CD4-positive, alpha-beta T cell treated with Interleukin-15 for 4 hours (primary cell): ENCODE results near the gene PYDC2.
"Not testable (repeated sequence)": the region's sequence is repeated elsewhere in the genome, so short reads cannot be mapped to it uniquely, and the experiment has no call there.

ENCODE experiments used
- DNase-seq: peaks from one replicate; pipeline ENCODE4 v3.0.0-alpha.2; 2020; ENCODE audit warnings: low spot score

PYDC2 gene

DNA sequence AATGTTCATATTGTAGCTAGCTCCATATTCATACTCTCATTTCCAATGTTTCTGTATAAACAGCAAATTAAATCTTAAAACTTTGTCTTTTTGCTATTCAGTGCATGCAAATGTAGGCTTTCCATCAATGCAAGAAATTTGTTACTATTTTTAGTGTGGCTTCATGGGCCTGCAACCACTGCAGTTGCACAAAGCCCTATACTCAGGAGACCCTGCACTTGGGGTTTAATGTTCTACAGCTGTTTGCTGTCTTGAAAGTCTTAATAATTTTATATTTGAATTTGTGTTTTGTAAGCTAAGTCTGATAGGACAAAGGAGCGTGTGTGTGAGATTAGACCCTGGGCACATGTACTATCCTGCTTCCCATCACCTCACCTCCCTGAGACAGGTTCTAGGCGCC lies 9.6 kb downstream of the PYDC2 start:
- no peak for DNase-seq

DNA sequence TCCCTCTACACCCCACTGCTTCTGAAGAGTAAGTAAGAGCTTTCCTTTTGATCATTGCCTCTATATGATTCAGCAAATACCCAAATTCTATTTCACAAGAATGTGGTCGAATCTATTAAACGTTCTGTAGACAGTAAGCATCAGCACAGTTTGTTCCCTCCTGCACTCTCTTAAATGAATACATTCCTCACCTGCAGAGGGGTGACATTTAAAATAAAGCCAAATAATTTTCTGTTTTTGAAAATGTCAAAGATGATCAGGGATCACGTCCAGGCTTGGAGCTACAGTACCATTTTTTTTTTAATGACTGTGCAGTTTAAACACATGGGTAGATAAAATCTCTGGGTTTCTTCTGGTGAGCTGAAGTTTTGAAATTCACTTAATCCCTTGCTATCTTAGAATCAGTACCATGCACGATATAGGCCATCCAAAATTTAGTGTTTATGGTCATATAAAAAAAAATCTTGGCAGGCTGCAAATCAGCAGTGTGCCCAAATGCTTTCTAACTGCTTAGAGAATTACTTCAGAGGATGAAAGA lies 12.8 kb downstream of the PYDC2 start:
- DNase-seq = no peak

DNA sequence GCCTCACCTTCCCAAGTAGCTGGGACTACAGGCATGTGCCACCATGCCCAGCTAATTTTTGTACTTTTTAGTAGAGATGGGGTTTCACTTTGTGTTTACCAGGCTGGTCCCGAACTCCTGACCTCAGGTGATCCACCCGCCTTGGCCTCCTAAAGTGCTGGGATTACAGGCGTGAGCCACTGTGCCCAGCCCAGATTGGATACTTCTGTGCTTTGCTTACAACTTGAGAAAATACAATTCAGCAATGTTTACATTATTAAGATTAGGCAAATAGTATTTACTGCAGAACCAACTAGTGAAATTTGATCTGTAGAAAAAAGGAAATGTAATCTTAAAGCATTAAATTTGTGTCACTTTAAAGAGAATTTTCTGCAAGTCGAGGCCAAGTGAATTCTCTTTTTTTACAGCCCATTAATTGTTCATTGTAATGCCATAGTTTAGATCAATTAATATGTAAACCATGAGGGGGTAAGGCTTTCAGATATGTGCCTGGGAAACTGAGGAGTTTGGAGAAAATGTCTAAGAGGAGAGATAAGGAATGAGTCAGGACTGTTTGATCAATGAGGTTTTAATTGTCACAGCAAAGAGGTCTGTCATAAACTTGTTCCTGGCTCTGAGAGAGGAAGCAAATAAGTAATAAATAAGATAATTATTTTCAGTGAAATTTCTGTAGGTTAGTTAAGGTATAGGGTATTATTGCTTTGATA lies 15.3 kb downstream of the PYDC2 start:
- DNase-seq = no peak

DNA sequence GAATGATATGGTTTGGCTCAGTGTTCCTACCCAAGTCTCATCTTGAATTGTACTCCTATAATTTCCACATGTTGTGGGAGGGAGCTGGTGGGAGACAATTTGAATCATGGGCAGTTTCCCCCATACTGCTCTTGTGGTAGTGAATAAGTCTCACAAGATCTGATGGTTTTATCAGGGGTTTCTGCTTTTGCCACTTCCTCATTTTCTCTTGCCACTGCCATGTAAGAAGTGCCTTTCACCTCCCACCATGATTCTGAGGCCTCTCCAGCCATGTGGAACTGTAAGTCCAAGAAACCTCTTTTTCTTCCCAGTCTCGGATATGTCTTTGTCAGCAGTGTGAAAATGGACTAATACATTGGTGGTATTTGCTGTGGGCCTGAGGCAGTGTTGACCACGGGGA lies 23.0 kb downstream of the PYDC2 start:
- DNase-seq = not testable (repeated sequence)

DNA sequence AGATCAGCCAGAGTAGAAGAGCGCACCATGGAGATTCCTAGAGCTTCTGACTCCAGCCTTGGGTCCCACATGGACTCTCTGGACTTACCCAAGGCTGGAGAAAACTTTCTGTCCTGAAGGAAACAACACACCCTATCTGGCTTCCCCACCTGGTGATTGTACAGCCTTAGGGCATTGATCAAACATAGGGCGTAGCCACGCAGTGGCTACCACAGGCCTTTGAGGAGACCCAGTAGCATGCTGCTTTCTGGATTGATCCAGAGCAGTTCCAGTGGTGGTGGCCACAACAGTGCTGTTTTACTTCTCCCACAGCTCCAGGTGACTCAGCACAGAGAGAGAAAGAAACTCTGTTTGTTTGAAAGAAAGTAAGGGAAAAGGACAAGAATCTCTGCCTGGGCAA lies 23.5 kb downstream of the PYDC2 start:
- DNase-seq = no peak

DNA sequence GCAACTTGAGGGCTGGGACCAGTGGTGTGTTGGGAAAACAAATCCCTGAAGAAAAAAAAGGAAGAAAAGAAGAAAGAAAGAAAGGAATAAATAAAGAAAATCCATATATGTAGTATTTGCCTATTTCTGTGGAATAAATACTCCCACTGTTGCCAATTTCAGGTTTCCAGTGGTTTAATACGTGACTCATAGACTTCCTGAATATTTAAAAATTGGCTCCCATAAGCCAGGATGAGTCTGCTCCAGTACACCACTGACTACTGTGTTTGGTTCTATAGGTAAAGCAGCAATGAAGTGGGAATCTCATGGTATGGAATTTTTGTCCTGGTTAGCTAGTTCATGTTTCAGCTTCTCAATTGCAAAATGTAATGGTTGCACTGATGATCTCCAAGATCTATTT lies 31.6 kb downstream of the PYDC2 start:
- DNase-seq = no peak

DNA sequence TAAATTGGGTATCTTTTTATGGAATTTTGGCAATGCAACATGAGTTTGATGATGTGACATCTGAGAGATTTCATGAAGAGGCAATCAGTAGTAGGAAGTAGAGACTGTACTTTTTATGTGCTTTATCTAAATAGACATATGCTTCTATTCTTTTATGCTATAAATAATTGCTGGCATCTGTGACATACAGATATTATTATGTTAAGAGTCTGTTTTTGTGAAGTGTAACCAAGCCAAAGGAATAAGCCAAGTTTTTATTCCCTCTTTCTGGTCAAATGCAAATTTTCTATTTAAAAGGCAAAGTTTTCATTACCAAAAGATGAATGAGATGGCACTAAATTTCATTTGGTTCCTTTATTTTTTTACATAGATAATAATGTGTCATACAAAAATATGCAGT lies 32.4 kb downstream of the PYDC2 start:
- no peak for DNase-seq

DNA sequence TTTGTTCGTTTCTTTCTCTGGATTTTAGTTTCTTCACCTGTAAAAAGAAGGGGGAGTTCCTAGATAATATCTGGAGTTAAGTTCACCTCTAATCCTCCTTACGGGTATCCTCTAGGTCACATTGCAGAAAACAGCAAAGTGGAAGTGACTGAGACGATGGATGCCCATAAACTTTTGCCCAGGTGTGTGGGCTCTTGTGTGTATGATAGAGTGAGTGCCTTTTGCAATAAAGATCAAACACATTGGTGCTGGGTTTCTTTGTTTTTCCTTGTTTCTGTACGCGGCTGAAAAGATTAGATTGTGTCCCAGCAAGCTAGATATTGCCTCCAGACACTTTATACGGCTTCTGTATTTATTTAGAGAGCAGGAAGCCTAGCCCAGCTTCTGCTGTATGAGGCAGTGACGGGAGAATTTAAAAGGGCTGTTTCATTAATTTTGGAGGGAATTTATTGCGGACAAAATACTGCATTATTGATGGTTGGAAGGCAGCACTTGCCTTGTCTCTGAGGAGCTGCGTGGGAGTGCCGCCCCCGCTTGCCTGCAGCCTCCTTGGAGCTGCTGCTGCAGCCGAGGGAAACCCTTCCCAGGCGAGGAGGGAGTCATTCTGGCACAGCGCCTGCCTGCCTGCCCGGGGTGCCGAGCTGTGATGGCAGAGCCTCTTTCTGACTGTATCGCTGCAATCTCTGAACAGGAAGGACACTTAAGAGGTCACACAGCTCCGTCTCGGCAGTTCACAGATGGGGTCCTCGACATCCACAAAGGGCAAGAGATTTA lies 38.5 kb downstream of the PYDC2 start:
- no peak for DNase-seq

DNA sequence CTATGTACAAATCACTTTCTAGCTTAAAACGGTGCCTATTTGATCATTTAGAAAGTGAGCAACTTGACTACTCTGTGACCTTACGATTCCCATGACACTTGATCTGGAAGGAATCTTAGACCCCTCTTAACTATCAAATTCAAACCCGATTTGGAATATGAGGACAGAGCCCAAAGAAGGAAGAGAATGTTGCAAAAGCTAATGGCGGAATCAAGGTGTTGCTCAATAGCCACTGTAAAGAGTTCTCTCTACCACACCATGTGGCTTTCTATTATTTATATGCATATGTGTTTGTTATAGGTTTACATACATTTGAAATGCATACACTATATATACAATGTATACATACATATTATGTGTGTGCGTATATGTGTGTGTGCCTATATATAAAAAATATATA lies 39.9 kb downstream of the PYDC2 start:
- no peak for DNase-seq

DNA sequence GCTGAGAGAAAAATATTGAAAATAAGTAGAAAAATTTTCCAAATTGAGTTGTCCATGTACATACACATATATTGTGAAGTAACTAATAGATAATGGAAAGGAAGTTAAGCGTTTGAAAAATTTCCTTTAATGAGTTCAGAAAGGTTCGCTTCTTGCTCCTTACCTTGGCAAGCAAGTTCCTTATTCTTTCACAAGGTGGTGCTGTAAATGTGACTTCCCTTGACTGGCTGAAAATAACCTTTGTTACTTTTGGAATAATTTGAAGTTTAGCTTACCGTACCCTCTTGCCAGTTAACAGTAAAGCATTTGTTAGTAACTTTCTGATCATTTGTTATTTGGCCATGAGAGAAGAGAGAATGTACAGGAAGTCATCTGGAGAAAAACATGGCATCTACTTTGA lies 41.6 kb downstream of the PYDC2 start:
- DNase-seq = no peak

DNA sequence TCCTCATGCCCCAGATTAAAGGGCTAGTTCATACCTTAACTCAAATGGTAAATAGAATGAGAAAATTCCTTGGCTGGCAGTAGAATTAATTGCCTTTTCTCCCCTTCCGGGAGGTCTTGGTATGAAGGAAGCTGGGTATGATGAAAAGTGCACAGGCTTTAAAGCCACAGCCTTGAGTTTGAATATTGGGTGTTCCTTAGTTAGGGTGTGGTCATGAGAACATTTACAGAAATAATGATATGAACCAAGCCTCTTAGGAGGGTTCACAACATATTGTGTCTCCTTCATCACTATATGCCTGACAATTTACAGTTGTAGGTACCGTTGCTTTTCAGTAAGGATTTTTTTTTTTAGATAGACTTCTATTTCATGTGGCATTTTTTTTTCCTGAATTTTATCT lies 48.1 kb downstream of the PYDC2 start:
- no peak for DNase-seq
